ENCODE results near the gene RASEF.
"Not testable (repeated sequence)": the region's sequence is repeated elsewhere in the genome, so short reads cannot be mapped to it uniquely, and the experiment has no call there.

RASEF gene

DNA sequence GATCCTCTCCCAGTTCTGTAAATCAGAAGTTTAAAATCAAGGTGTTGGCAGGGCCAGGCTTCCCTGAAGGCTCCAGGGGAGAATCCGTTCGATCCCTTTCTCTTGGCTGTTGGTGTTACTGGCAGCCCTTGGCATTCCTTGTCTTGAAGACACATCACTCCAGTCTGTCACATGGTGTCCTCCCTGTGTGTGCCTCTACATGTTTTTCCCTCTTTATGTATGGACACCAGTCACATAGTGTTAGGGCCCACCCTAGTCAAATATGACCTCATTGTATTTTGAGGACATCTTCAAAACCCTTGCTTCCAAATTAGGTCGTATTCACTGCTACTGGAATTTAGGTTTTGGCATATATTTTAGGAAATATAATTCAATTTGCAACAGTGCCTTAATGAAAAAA lies 94.6 kb downstream of the RASEF start:
- no peak for DNase-seq

DNA sequence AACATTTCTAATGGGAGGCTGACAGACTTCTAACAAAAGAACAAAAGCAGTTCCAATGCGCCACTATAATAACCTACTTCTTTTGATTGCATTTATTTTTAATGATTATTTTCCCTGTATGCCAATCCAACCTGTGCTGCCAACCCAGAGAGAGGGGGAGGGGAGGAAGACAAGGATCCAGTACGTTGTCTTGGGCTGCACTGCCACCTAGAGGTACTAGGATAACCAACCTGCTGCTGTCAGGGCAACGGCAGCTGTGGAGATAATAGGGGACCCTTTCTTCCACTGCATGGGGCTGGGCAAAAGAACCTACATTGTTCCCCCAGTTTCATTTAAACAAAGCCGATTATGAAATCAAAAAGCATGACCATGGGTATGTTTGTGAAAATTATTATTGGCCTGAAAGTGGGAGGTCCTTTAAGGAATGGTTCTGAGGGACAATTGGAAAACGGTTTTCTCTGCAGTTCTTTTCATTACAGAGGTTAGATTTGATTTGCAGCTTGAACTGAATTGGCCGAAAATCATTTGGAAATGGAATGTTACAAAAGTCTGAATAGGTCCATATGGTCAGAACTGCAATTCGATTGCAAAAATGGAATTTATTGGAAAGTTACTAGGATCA lies 101.3 kb downstream of the RASEF start:
- DNase-seq: peak; percentile 71

DNA sequence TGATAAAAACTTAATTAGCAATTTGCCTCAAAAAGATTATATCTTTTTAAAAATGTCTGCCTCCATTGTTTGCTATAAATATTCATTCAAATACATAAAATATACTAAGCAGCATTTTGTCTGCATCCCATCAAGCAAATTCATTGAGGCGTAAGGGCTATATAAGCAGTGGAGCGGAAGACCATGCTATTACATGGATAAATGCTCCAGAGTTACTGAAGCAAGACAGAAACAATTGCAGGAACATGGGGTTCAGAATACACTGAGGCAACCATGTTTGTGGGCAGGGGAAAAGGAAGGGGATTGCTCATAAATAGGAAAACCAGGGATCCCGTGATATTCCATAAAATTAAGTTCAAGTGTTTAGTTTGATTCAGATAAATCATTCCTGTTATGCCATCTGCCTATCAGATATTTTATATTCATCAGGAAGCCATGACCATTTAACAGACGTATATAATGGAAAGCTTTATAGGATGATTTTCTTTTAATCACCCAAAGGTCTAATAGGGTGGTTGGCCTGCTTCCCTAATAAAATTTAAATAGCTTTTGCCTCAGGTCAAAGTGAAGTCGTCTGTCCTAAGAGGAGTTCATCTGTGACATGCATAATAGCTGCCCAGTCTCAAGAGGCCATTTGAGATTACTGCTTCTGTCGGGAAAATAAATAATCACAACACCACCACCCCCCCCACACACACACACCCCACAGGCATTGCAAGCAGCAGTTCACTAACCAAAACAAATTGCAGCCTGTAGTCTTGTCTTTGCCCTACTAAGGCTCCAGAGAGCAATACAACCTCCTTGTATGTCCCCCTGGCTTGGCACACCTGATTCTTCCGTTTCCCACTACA lies 105.2 kb downstream of the RASEF start:
- no peak for DNase-seq

DNA sequence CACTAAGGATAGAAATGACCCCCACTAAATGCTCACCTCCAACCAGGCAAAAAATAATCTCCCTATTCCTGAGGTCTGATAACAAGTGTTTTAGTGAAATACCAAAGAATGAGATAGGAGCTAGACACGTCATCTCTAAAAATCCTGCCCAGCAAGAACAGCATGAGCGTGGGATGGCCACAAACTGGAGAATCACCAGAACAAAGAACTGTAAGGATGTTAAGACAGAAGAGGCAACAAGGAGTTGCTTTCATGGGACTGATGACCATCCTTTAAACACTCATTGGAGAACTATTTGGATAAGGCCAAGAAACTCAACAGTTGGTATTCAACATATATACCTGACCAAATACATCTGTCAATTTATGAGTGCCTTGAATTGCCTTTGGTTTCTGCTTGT lies 113.7 kb downstream of the RASEF start:
- no peak for DNase-seq

DNA sequence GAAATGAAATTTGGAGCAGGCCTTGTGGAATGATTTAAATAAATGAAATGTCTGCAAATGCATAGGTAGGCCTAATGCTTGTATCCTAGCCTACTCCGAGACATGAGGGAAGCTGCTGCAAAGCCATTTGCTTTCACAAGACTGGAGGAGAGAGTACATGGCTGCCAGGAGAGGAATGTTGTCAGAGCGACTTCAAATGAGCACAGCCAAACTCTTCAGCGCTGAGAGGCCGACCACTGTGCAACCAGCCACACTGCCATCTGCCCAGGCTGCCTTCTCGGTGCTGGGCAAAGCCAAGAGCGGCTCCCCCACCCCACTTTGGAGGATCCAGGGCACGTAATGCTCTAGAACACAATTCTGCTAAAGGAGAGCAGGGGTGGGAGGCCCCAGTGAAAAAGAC lies 122.6 kb downstream of the RASEF start:
- no peak for DNase-seq

DNA sequence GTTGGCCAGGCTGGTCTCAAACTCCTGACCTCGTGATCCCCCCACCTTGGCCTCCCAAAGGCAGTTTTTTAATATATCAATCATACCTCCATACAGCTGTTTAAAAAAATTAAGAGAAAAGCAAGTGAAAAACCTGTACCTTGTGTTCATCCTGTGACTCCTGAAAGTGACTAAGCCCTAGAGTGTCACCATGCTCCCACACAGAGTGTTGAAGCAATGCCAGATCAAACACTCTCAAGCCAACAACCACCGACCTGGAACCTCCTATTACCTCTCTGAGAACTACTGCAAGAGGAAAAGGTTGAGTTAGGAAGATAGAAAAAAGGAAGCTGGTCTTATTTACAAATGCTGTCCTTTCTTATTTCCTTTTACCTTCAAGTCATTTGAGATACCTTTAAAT lies 123.5 kb downstream of the RASEF start:
- no peak for DNase-seq

DNA sequence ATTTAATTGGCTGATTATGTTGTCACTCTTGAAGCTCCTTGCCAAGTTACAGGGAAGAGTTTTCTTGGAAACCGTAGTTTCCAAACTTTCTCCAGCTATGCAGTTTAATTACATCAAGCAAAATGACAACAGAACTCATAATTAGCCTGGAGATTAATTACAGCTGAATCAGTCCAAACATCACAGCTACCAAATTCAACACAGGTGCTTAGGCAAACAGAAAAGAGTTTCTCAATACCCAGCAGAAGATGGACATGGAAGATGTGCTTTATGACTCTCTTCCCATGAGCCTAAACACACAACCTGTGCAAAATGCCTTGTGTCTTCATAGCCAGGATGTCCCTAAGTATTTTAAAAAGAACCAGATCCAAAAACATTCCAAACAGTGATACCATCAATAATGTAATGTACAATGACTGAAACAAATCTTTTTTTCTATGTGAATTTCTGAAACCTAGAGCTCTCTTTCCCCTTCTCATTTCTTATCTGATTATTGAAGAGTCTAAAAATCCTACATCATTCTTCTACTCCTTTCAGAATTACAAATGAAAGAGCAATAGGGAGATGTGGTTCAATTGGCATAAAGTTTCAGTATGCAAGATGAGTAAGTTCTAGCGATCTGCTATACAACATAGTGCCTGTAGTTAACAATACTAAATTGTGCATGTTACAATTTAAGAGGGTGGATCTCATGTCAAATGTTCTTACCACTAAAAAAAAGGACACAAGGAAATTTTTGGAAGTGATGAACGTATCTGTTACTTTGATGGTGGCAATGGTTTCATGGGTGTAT lies 124.3 kb downstream of the RASEF start:
- DNase-seq: no peak

DNA sequence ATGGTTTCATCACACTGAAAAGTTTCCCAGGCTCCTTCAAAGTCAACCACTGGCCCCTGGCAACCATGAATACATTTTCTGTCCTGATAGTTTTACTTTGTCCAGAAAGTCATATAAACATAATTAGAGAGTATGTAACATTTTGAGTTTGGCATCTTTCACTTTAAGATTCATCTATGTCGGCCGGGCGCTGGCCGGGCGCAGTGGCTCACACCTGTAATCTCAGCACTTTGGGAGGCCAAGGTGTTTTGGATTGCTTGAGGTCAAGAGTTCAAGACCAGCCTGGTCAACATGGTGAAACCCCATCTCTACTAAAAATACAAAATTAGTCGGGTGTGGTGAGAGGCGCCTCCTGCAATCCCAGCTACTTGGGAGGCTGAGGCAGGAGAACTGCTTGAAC lies 126.4 kb downstream of the RASEF start:
- not testable (repeated sequence) for DNase-seq

DNA sequence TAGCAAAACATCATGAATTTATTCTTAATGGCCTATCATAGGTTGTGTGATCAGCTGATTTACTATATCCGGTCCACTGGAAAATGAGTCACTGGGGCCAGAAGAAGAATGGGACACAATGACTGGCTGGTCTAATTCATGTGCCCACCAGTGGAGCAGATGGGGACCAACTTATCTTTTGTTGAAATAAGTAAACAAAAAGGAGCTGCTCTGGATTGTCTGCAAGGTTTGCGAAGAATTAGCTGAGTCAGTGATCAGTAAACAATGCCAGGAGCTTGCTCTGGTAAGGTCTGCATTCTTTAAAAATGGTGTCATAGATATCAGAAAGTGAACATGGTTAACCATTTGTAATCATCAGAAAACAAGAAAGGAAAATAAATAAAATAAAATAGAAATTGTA lies 128.0 kb downstream of the RASEF start:
- DNase-seq: peak; percentile 53

DNA sequence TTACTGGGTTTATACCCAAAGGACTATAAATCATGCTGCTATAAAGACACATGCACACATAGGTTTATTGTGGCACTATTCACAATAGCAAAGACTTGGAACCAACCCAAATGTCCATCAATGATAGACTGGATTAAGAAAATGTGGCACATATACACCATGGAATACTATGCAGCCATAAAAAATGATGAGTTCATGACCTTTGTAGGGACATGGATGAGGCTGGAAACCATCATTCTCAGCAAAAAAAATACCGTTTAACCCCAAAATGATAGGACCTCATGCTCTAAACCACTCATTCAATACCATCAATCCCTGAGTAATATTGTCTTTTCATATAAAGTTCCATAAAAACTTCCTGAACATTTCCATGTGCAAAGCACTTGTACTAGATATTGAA lies 128.9 kb downstream of the RASEF start:
- DNase-seq: not testable (repeated sequence)

DNA sequence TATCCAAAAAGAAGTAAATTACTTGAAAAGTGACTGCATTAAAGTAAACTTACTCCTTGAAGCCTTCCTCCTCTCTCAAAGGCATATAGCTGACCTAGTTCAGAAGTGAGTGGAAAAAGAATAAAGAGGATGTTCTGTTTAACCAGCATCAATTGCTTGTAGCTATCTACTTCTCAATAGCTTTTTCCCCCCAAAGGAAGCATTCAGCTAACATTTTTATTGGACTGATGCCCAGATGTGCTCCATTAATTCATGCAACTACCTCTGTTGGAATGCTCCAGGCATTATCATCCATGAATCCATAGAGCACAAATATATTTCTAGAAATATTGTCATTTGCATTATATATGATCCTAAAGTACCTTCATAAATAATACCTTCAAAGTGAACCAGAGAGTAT lies 132.8 kb downstream of the RASEF start:
- peak; percentile 20 for DNase-seq
